GM12891 (cell line): Measurements from ENCODE around the gene MYLK4.

Experiments used
- DNase-seq: peaks from one replicate; pipeline ENCODE4 v3.0.0; 2011; ENCODE audit warnings: low spot score; ENCODE audit not compliant: insufficient read length
- FAIRE-seq: peaks from 2 replicates; lab custom pipeline; 2011; peaks lifted over from hg19 to GRCh38; lab: Jason Lieb, UNC
- PAX5 ChIP-seq: IDR thresholded peaks from 2 replicates; pipeline ENCODE4 v1.6.1; 2011; ENCODE audit warnings: low read length, moderate library complexity, mild to moderate bottlenecking; ENCODE audit not compliant: insufficient read depth, severe bottlenecking
- POLR2A ChIP-seq: IDR thresholded peaks from 2 replicates; pipeline ENCODE4 v1.6.1; 2011; ENCODE audit warnings: low read depth, low read length, control low read depth
- POLR2AphosphoS5 ChIP-seq: IDR thresholded peaks from 2 replicates; pipeline ENCODE4 v1.6.1; 2011; ENCODE audit warnings: low read depth, low read length, control low read depth
- POU2F2 ChIP-seq: IDR thresholded peaks from 2 replicates; pipeline ENCODE4 v1.6.1; 2011; ENCODE audit warnings: low read depth, mild to moderate bottlenecking, control low read depth, low read length, moderate library complexity
- SPI1 ChIP-seq: IDR thresholded peaks from 2 replicates; pipeline ENCODE4 v1.6.1; 2011; ENCODE audit warnings: low read depth, low read length, control low read depth
- TAF1 ChIP-seq: IDR thresholded peaks from 2 replicates; pipeline ENCODE4 v1.6.1; 2011; ENCODE audit warnings: low read depth, low read length, control low read depth

MYLK4 gene

GRCh38 chr6:2713473-2714110 is 37.1 kb downstream of the MYLK4 start:
- DNase-seq (no peak), FAIRE-seq (no peak)
- no peak for TF ChIP-seq POLR2A
- TF ChIP-seq TAF1: no peak
- TF ChIP-seq POU2F2: no peak
- TF ChIP-seq POLR2AphosphoS5: no peak
- TF ChIP-seq PAX5: no peak

- DNase-seq: no peak
- no peak for FAIRE-seq
- no peak for TF ChIP-seq PAX5
- no peak for TF ChIP-seq POU2F2
- TF ChIP-seq TAF1: no peak
- no peak for TF ChIP-seq POLR2A
- TF ChIP-seq POLR2AphosphoS5: no peak
- TF ChIP-seq SPI1: no peak
Observed at GRCh38 chr6:2712102-2712501, 38.6 kb downstream of the MYLK4 start.

- no peak for DNase-seq
- TF ChIP-seq SPI1 (no peak), POLR2AphosphoS5 (no peak), TAF1 (no peak), POLR2A (no peak), POU2F2 (no peak), PAX5 (no peak)
- FAIRE-seq: no peak
Observed at GRCh38 chr6:2710412-2710811, 40.3 kb downstream of the MYLK4 start.

GRCh38 chr6:2708456-2708855 is 42.3 kb downstream of the MYLK4 start:
- DNase-seq: no peak
- TF ChIP-seq TAF1 (no peak), SPI1 (no peak), POLR2A (no peak), PAX5 (no peak), POU2F2 (no peak), POLR2AphosphoS5 (no peak)
- no peak for FAIRE-seq

GRCh38 chr6:2706558-2706957 is 44.2 kb downstream of the MYLK4 start:
- no peak for DNase-seq
- TF ChIP-seq TAF1 (no peak), PAX5 (no peak), SPI1 (no peak), POU2F2 (no peak), POLR2A (no peak), POLR2AphosphoS5 (no peak)
- FAIRE-seq: no peak

GRCh38 chr6:2705256-2705655 is 45.5 kb downstream of the MYLK4 start:
- FAIRE-seq (no peak), DNase-seq (no peak)
- TF ChIP-seq SPI1 (no peak), POLR2AphosphoS5 (no peak), PAX5 (no peak), POLR2A (no peak), TAF1 (no peak), POU2F2 (no peak)

GRCh38 chr6:2697291-2697690 is 53.4 kb downstream of the MYLK4 start:
- TF ChIP-seq PAX5: no peak
- TF ChIP-seq POU2F2: no peak
- TF ChIP-seq SPI1: no peak
- TF ChIP-seq POLR2AphosphoS5: no peak
- no peak for TF ChIP-seq POLR2A
- no peak for TF ChIP-seq TAF1
- FAIRE-seq: no peak
- DNase-seq: no peak

- FAIRE-seq: peak; percentile 62
- TF ChIP-seq TAF1: no peak
- TF ChIP-seq POLR2A: no peak
- no peak for DNase-seq
Observed at GRCh38 chr6:2695454-2696095, 55.1 kb downstream of the MYLK4 start.

GRCh38 chr6:2693231-2693630 is 57.5 kb downstream of the MYLK4 start:
- no peak for FAIRE-seq

GRCh38 chr6:2688401-2689064 is 62.2 kb downstream of the MYLK4 start:
- FAIRE-seq (no peak), DNase-seq (no peak)
- TF ChIP-seq POLR2A (no peak), TAF1 (no peak), POLR2AphosphoS5 (no peak), PAX5 (no peak), POU2F2 (no peak), SPI1 (no peak)

More at GRCh38 chr6:2693231-2693630, 57.5 kb downstream of the MYLK4 start:
- DNase-seq: no peak
- no peak for TF ChIP-seq POLR2A
- no peak for TF ChIP-seq POU2F2
- TF ChIP-seq POLR2AphosphoS5: no peak
- TF ChIP-seq PAX5: no peak
- TF ChIP-seq TAF1: no peak
